Coronary artery (tissue), 2 donors: ENCODE data around the gene SHLD1.

Experiments used
- DNase-seq: peaks from one replicate; pipeline ENCODE4 v3.0.0-alpha.2; 2017; ENCODE audit warnings: low spot score
- H3K27ac ChIP-seq, 2 donors: fragments of 200-600 bp; sonication (generic); one replicate each; pipeline ENCODE4 v1.5.1; 2016 to 2019
- H3K4me3 ChIP-seq: fragments of 200-600 bp; sonication (generic); 2 replicates; pipeline ENCODE4 v1.5.1; 2016; ENCODE audit warnings: mild to moderate bottlenecking, moderate library complexity
- CTCF ChIP-seq: fragments of 200-600 bp; sonication (generic); IDR thresholded peaks from one replicate; pipeline ENCODE4 v1.5.1; 2019; ENCODE audit warnings: antibody characterized with exemption

The SHLD1 gene

GRCh38 chr20:5881703-5882102 lies 131.5 kb downstream of the SHLD1 start:
- no peak for TF ChIP-seq CTCF
- Histone ChIP-seq H3K27ac (no peak overlapping the region), H3K4me3 (no peak overlapping the region)
- no peak for DNase-seq

GRCh38 chr20:5882166-5882565 lies 132.0 kb downstream of the SHLD1 start:
- no peak for DNase-seq
- Histone ChIP-seq H3K27ac (no peak overlapping the region), H3K4me3 (no peak overlapping the region)
- TF ChIP-seq CTCF = no peak

GRCh38 chr20:5884465-5885335 lies 134.5 kb downstream of the SHLD1 start:
- no peak for DNase-seq
- Histone ChIP-seq H3K4me3 (no peak overlapping the region), H3K27ac (no peak overlapping the region)
- TF ChIP-seq CTCF = no peak

- no peak for TF ChIP-seq CTCF
- Histone ChIP-seq H3K4me3 (no peak overlapping the region), H3K27ac (no peak overlapping the region)
- no peak for DNase-seq
Observed at GRCh38 chr20:5885866-5886265, 135.7 kb downstream of the SHLD1 start.

- Histone ChIP-seq H3K27ac (no peak overlapping the region), H3K4me3 (no peak overlapping the region)
- TF ChIP-seq CTCF = no peak
- no peak for DNase-seq
Observed at GRCh38 chr20:5886788-5887187, 136.6 kb downstream of the SHLD1 start.

- no peak overlapping the region for H3K27ac ChIP-seq
- TF ChIP-seq CTCF = no peak
- DNase-seq = no peak
- H3K4me3 ChIP-seq = no peak overlapping the region
Observed at GRCh38 chr20:5887386-5887785, 137.2 kb downstream of the SHLD1 start.

GRCh38 chr20:5888041-5888440 lies 137.8 kb downstream of the SHLD1 start:
- Histone ChIP-seq H3K4me3 (no peak overlapping the region), H3K27ac (no peak overlapping the region)
- no peak for TF ChIP-seq CTCF
- DNase-seq = no peak
